Measurements from ENCODE around the gene DCT.

Gene DCT

GRCh38 chr13:94480672-94481145, 1.2 kb upstream of the DCT start:
- H3K9me3 ChIP-seq (replicated peaks; ENCODE audit: insufficient read depth, low read length) = no peaks in the 10 kb centered on the region
- no peak overlapping the region for H3K27ac ChIP-seq (ENCODE audit: low read length)
- no peaks in the 10 kb centered on the region for H3K9me2 ChIP-seq (replicated peaks; ENCODE audit: insufficient read depth, low read length)
- H3K9ac ChIP-seq (ENCODE audit: low read length) = no peak overlapping the region
- H3K79me2 ChIP-seq (ENCODE audit: low read length) = no peaks in the 10 kb centered on the region
- H3K4me2 ChIP-seq (ENCODE audit: low read depth, low read length) = no peak overlapping the region
- H3K4me1 ChIP-seq (ENCODE audit: low read length) = no peaks in the 10 kb centered on the region
- H3K4me3 ChIP-seq (ENCODE audit: low read length) = no peak overlapping the region
- no peak for DNase-seq
- no peaks in the 10 kb centered on the region for H3F3A ChIP-seq (ENCODE audit: insufficient read depth, low read length)
- H3K36me3 ChIP-seq (replicated peaks; ENCODE audit: insufficient read depth, low read length) = no peaks in the 10 kb centered on the region
- H2AFZ ChIP-seq (ENCODE audit: low read length) = no peak overlapping the region
- no peaks in the 10 kb centered on the region for H4K20me1 ChIP-seq (ENCODE audit: insufficient read depth, low read length)
- no peaks in the 10 kb centered on the region for H3K27me3 ChIP-seq (replicated peaks; ENCODE audit: insufficient read depth, low read length)
- TF ChIP-seq, protein P1, sequence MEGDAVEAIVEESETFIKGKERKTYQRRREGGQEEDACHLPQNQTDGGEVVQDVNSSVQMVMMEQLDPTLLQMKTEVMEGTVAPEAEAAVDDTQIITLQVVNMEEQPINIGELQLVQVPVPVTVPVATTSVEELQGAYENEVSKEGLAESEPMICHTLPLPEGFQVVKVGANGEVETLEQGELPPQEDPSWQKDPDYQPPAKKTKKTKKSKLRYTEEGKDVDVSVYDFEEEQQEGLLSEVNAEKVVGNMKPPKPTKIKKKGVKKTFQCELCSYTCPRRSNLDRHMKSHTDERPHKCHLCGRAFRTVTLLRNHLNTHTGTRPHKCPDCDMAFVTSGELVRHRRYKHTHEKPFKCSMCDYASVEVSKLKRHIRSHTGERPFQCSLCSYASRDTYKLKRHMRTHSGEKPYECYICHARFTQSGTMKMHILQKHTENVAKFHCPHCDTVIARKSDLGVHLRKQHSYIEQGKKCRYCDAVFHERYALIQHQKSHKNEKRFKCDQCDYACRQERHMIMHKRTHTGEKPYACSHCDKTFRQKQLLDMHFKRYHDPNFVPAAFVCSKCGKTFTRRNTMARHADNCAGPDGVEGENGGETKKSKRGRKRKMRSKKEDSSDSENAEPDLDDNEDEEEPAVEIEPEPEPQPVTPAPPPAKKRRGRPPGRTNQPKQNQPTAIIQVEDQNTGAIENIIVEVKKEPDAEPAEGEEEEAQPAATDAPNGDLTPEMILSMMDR (IDR thresholded peaks at IDR 0.05; ENCODE audit: low read length) = no peak
- TF ChIP-seq EZH2phosphoT487 (IDR thresholded peaks at IDR 0.05; ENCODE audit: low read length) (no peak), EZH2 (optimal IDR thresholded peaks at IDR 0.05; ENCODE audit: low read depth, low read length) (no peak)

DNA sequence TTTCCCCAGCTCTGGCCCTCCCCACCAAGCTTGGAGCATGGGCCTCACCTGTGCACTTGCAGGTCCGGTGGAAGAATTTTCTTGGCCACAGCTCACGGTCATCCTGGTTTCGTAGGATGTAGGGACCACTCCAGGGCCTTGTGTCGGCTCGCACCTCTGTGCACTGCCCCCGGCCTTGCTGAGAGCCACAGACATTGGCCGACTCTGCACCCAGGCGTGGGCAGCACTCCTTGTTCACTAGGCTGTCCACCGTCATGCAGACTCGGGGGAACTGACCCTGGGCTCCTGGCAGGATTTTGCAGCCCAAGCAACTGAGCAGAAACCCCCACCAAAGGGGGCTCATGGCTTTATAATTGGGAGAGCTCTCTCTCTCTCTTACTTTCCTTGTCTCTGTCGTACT, 569 bp downstream of the DCT start:
- no peaks in the 10 kb centered on the region for H3K4me1 ChIP-seq (ENCODE audit: low read length)
- no peaks in the 10 kb centered on the region for H3K79me2 ChIP-seq (ENCODE audit: low read length)
- H3K27ac ChIP-seq (ENCODE audit: low read length) = no peak overlapping the region

GRCh38 chr13:94470126-94470525, 9.4 kb downstream of the DCT start:
- Histone ChIP-seq H3K4me3 (ENCODE audit: low read length) (no peak overlapping the region), H3K27me3 (replicated peaks; ENCODE audit: insufficient read depth, low read length) (no peaks in the 10 kb centered on the region), H3K9me3 (replicated peaks; ENCODE audit: insufficient read depth, low read length) (no peaks in the 10 kb centered on the region), H3K9ac (ENCODE audit: low read length) (no peak overlapping the region), H3K27ac (ENCODE audit: low read length) (no peak overlapping the region), H3K36me3 (replicated peaks; ENCODE audit: insufficient read depth, low read length) (no peaks in the 10 kb centered on the region), H2AFZ (ENCODE audit: low read length) (no peak overlapping the region), H4K20me1 (ENCODE audit: insufficient read depth, low read length) (no peaks in the 10 kb centered on the region), H3K4me1 (ENCODE audit: low read length) (no peaks in the 10 kb centered on the region), H3K4me2 (ENCODE audit: low read depth, low read length) (no peak overlapping the region), H3K9me2 (replicated peaks; ENCODE audit: insufficient read depth, low read length) (no peaks in the 10 kb centered on the region), H3F3A (ENCODE audit: insufficient read depth, low read length) (no peaks in the 10 kb centered on the region), H3K79me2 (ENCODE audit: low read length) (no peaks in the 10 kb centered on the region)
- no peak for DNase-seq
- TF ChIP-seq EZH2 (optimal IDR thresholded peaks at IDR 0.05; ENCODE audit: low read depth, low read length) (no peak), EZH2phosphoT487 (IDR thresholded peaks at IDR 0.05; ENCODE audit: low read length) (no peak)
- TF ChIP-seq, protein P1 (IDR thresholded peaks at IDR 0.05; ENCODE audit: low read length) = no peak

More for the DNA sequence above, 569 bp downstream of the DCT start:
- Histone ChIP-seq H3K4me2 (ENCODE audit: low read depth, low read length) (no peak overlapping the region), H2AFZ (ENCODE audit: low read length) (no peak overlapping the region), H3K27me3 (replicated peaks; ENCODE audit: insufficient read depth, low read length) (no peaks in the 10 kb centered on the region), H3K9me3 (replicated peaks; ENCODE audit: insufficient read depth, low read length) (no peaks in the 10 kb centered on the region), H3K9ac (ENCODE audit: low read length) (no peak overlapping the region), H3K4me3 (ENCODE audit: low read length) (no peak overlapping the region), H3K9me2 (replicated peaks; ENCODE audit: insufficient read depth, low read length) (no peaks in the 10 kb centered on the region), H4K20me1 (ENCODE audit: insufficient read depth, low read length) (no peaks in the 10 kb centered on the region), H3F3A (ENCODE audit: insufficient read depth, low read length) (no peaks in the 10 kb centered on the region), H3K36me3 (replicated peaks; ENCODE audit: insufficient read depth, low read length) (no peaks in the 10 kb centered on the region)
- TF ChIP-seq, protein P1 (IDR thresholded peaks at IDR 0.05; ENCODE audit: low read length) = no peak
- no peak for TF ChIP-seq EZH2 (optimal IDR thresholded peaks at IDR 0.05; ENCODE audit: low read depth, low read length)
- no peak for DNase-seq
